Natural killer cell (primary cell): ENCODE measurements around the gene LY6G6C. TPM values are rescaled to one million over a fixed set of nuclear protein-coding genes. Genes with fewer than 3 reads are reported as not detected.

Source experiments
- ATAC-seq, 3 donors: fragments of 150-1000 bp in 2 of 3; fragments of 200-7000 bp in 1 of 3; cut with Tn5 transposase; 1 replicate in 1 of 3; 2 replicates in 2 of 3; pipeline ENCODE4 v1.10.0; 2021; ENCODE audit warnings: mild to moderate bottlenecking in 2 of 3, moderate library complexity in 2 of 3
- DNase-seq, 2 donors: peaks; one replicate each; pipeline versions ENCODE4 v3.0.0 to v3.0.0-alpha.2; 2013 to 2021; ENCODE audit warnings: mixed read lengths in 1 of 2
- H3K27ac ChIP-seq: one replicate; pipeline ENCODE4 v1.5.1; 2013; ENCODE audit warnings: mild to moderate bottlenecking, low read length
- H3K27me3 ChIP-seq: one replicate; pipeline ENCODE4 v1.6.1; 2013; ENCODE audit warnings: low read length; ENCODE audit not compliant: control insufficient read depth, insufficient read depth
- H3K36me3 ChIP-seq: one replicate; pipeline ENCODE4 v1.6.1; 2013; ENCODE audit warnings: low read length; ENCODE audit not compliant: control insufficient read depth, insufficient read depth
- H3K4me1 ChIP-seq: one replicate; pipeline ENCODE4 v1.6.1; 2013; ENCODE audit warnings: low read length; ENCODE audit not compliant: control insufficient read depth, insufficient read depth
- H3K4me3 ChIP-seq: one replicate; pipeline ENCODE4 v1.5.1; 2013; ENCODE audit warnings: low read length
- H3K9me3 ChIP-seq: one replicate; pipeline ENCODE4 v1.6.1; 2013; ENCODE audit warnings: low read length; ENCODE audit not compliant: control insufficient read depth, insufficient read depth
- H3K27ac Mint-ChIP-seq, 2 donors: one replicate each; pipeline ENCODE4 v1.8.0; 2022; ENCODE audit warnings: mild to moderate bottlenecking in 2 of 2, mixed read lengths in 2 of 2, moderate library complexity in 1 of 2
- H3K27me3 Mint-ChIP-seq, 2 donors: one replicate each; pipeline ENCODE4 v1.8.0; 2022; ENCODE audit warnings: low read depth in 2 of 2, mixed read lengths in 2 of 2
- H3K36me3 Mint-ChIP-seq: one replicate; pipeline ENCODE4 v1.8.0; 2022; ENCODE audit warnings: mixed read lengths
- H3K4me1 Mint-ChIP-seq, 2 donors: one replicate each; pipeline ENCODE4 v1.8.0; 2022; ENCODE audit warnings: mixed read lengths in 2 of 2
- H3K4me3 Mint-ChIP-seq: one replicate; pipeline ENCODE4 v1.8.0; 2022; ENCODE audit warnings: mild to moderate bottlenecking, moderate library complexity, mixed read lengths
- H3K9me3 Mint-ChIP-seq, 2 donors: one replicate each; pipeline ENCODE4 v1.8.0; 2022; ENCODE audit warnings: mixed read lengths in 2 of 2
- CTCF ChIP-seq: fragments of 200-600 bp; IDR thresholded peaks from one replicate; pipeline ENCODE4 v1.8.0; 2022; ENCODE audit warnings: antibody characterized with exemption
- WGBS: methylation state at CpG from one replicate; pipeline ENCODE4 v1.1.7; 2013; ENCODE audit warnings: missing lambda C conversion rate; ENCODE audit not compliant: insufficient coverage; 5-methylcytosine and 5-hydroxymethylcytosine counted together
- intact Hi-C: fragments of 100-400 bp; cut with micrococcal nuclease; formaldehyde crosslinking; loops from one replicate; pipeline ENCODE4 v1.14.2; 2022
- total RNA-seq, 4 donors: library from RNA; stranded (reverse); fragments of 120-200 nt in 1 of 4; gene quantifications; one replicate each; pipeline versions ENCODE4 v1.2.3 to v1.2.4, GENCODE V29; 2013 to 2022

The LY6G6C gene
- total RNA-seq, 3 donors from 2014 or later (not counting 1 experiment from before 2014, with no cell fraction given) = not detected

- ATAC-seq (no peak), DNase-seq (no peak)
- Mint-ChIP-seq H3K4me1 (peaks cover 16 to 25% of the 10 kb centered on the region in 2 donors), H3K4me3 (no peak overlapping the region), H3K9me3 (no peaks in the 10 kb centered on the region), H3K36me3 (no peaks in the 10 kb centered on the region), H3K27me3 (no peaks in the 10 kb centered on the region), H3K27ac (no peak overlapping the region)
- Histone ChIP-seq H3K27ac (no peak overlapping the region), H3K4me3 (no peak overlapping the region), H3K4me1 (peaks cover 12% of the 10 kb centered on the region), H3K9me3 (no peaks in the 10 kb centered on the region), H3K36me3 (no peaks in the 10 kb centered on the region), H3K27me3 (no peaks in the 10 kb centered on the region)
- intact Hi-C loops = no loop called here
- 57% methylated on average over 1 of the region's 1 CpG for WGBS
- no peak for TF ChIP-seq CTCF
Observed at GRCh38 chr6:31744422-31744821, 22.9 kb upstream of the LY6G6C start.

- H3K36me3 Mint-ChIP-seq = no peaks in the 10 kb centered on the region
- TF ChIP-seq CTCF = no peak
- intact Hi-C loops = no loop called here
- 99% methylated on average over 3 of the region's 3 CpGs for WGBS
- peaks cover 27% of the 10 kb centered on the region for H3K4me1 ChIP-seq
- H3K36me3 ChIP-seq = no peaks in the 10 kb centered on the region
- peaks cover 31 to 40% of the 10 kb centered on the region in 2 donors for H3K4me1 Mint-ChIP-seq
- no peaks in the 10 kb centered on the region for H3K9me3 ChIP-seq
- no peaks in the 10 kb centered on the region for H3K27me3 Mint-ChIP-seq
- no peak for ATAC-seq
- H3K9me3 Mint-ChIP-seq = no peaks in the 10 kb centered on the region
- peak overlapping the region in 1 of 2 donors; percentile 17 for H3K27ac Mint-ChIP-seq
- H3K27ac ChIP-seq = no peak overlapping the region
- no peak for DNase-seq
- no peaks in the 10 kb centered on the region for H3K27me3 ChIP-seq
- no peak overlapping the region for H3K4me3 Mint-ChIP-seq
- no peak overlapping the region for H3K4me3 ChIP-seq
Observed at GRCh38 chr6:31742894-31743293, 21.3 kb upstream of the LY6G6C start.

- ATAC-seq = no peak
- Histone ChIP-seq H3K4me3 (no peak overlapping the region), H3K27me3 (no peaks in the 10 kb centered on the region), H3K27ac (no peak overlapping the region), H3K4me1 (peaks cover 37% of the 10 kb centered on the region), H3K9me3 (no peaks in the 10 kb centered on the region), H3K36me3 (no peaks in the 10 kb centered on the region)
- Mint-ChIP-seq H3K9me3 (no peaks in the 10 kb centered on the region), H3K27me3 (no peaks in the 10 kb centered on the region), H3K4me3 (peak overlapping the region; percentile 32), H3K27ac (no peak overlapping the region), H3K36me3 (no peaks in the 10 kb centered on the region), H3K4me1 (peaks cover 42 to 51% of the 10 kb centered on the region in 2 donors)
- DNase-seq = no peak
- intact Hi-C loops = no loop called here
- WGBS = 96% methylated on average over 2 of the region's 2 CpGs
- TF ChIP-seq CTCF = no peak
Observed at GRCh38 chr6:31741815-31742214, 20.3 kb upstream of the LY6G6C start.
